ENCODE results near the gene ZCWPW1. TPM values are rescaled to one million over a fixed set of nuclear protein-coding genes. Genes with fewer than 3 reads are reported as not detected.

Gene ZCWPW1
- total RNA-seq, 2 experiments from 2014 or later = 3.9 to 4.0 TPM

DNA sequence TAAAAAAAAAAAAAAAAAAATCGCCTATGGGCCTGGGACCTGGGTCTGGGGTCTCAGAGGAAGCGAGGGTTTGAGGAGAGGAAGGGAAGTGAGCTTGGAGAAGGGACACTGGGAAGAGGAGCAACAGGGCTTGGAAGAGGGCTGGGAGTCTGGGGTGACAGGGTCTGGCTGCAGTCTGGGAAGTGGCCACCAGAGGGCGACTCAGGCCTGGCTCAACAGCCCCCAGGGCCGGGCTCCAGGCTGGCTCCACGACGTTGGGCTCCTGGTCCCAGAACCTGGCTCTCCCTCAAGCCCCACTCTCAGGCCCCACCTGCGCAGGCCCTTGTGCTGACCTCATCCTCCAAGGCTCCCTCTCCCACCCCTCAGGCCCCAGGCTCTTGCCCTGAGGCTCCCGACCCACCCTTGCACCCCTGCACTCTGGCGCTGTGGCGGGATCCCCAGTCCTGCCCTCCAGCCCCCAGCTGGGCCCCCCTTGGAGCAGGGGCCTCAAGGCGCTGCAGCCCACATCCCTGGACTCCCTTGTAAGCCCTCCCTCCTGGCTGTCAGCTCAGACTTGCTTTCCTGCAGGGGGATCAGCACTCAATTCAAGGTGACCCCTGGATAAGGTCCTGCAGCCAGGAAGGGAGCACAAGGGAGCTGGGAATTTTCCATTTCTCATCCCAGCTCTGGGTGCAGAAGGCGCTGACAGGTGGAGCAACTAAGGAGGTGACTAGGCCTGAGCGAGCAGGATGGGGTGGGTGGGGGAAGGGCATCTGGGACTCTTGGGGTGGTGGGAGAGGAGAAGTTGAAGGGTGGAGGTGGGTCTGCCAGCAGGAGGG lies 40.9 kb upstream of the ZCWPW1 start:
- Mint-ChIP-seq H3K27ac (peak overlapping the region; percentile 45), H3K4me3 (no peak overlapping the region), H3K4me1 (ENCODE audit: low read depth) (peaks cover 27% of the 10 kb centered on the region), H3K9me3 (no peaks in the 10 kb centered on the region), H3K36me3 (peaks cover 20% of the 10 kb centered on the region), H3K27me3 (no peaks in the 10 kb centered on the region)
- ChIA-PET POLR2A (interaction anchor here (0.6 to 0.7 kb wide), 3 partner anchors 24 to 358 kb away, joined by 3 to 5 read pairs (median 3); no protein-coding TSS in a partner anchor), CTCF (interaction anchor here (0.6 to 3.3 kb wide), 20 partner anchors 8 to 383 kb away, joined by 3 to 81 read pairs (median 6); partner anchors contain the start of genes FBXO24, LRCH4, NYAP1 and SLC12A9)
- intact Hi-C loops (cut with micrococcal nuclease) = loop anchor here (1.0 to 10.0 kb wide), 3 partner anchors 14 to 385 kb away; partner anchors contain the start of genes NYAP1 and SLC12A9
- DNase-seq = peak; percentile 88

- Mint-ChIP-seq H3K4me3 (no peak overlapping the region), H3K4me1 (ENCODE audit: low read depth) (peaks cover 12% of the 10 kb centered on the region), H3K27me3 (no peaks in the 10 kb centered on the region), H3K36me3 (peaks cover 9% of the 10 kb centered on the region), H3K9me3 (no peaks in the 10 kb centered on the region), H3K27ac (no peak overlapping the region)
- intact Hi-C loops (cut with micrococcal nuclease) = no loop called here
- no peak for DNase-seq
- POLR2A ChIA-PET = no interaction called here
- CTCF ChIA-PET = interaction anchor here (0.6 to 3.2 kb wide), 5 partner anchors 12 to 224 kb away, joined by 3 to 16 read pairs (median 11); partner anchors contain the start of gene TSC22D4
Observed at GRCh38 chr7:100467638-100468373, 39.3 kb upstream of the ZCWPW1 start.

DNA sequence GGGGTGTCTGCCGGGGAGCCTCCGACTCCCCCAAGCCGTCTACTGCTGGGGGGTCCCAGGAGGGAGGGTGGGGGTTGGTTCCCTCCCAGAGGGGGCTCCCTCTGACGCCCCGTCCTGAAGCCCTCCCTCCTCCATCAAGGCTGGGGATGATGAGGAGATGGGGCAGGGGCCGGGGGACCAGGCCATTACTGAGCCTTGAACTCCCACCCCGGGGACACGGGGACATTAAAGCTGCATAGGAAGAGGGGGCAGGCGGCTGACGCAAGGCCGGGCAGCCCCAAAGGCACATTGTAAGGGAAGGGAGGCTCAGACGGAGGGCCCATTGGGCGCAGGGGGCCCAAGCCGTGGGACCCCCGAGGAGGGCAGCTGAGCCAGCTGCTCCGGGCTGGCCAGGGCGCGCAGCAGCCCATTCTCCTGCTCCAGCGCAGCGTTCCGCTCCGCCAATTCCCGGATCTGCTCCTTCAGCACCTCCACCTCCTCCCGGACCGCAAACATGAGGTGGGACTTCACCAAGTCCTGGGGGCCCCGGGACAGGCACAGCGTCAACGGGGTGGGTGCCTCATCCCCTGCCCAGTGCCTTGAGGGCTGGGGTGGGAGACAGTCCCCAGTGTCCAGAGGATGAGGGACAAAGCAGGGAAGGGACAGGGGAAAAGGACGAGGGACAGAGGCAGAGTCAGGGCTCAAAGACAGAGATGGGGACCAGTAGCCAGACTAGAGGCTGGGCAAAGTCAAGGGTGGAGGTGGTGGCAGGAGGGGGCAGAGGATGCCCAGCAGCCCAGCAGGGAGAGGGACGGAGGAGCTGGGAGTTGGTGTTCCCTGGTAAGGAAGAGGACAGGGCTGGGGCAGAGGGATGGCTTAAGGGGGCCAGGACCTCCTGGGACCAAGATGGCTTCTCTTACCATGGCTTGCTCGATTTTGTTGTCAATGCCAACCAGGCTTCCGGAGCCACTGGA lies 38.4 kb upstream of the ZCWPW1 start:
- H3K27me3 Mint-ChIP-seq = no peaks in the 10 kb centered on the region
- H3K27ac Mint-ChIP-seq = no peak overlapping the region
- intact Hi-C loops (cut with micrococcal nuclease) = no loop called here
- ChIA-PET CTCF (interaction anchor here (1.1 to 3.2 kb wide), 2 partner anchors 12 to 93 kb away, joined by 3 to 16 read pairs; no protein-coding TSS in a partner anchor), POLR2A (no interaction called here)
- DNase-seq = no peak
- H3K4me1 Mint-ChIP-seq (ENCODE audit: low read depth) = peaks cover 9% of the 10 kb centered on the region
- no peak overlapping the region for H3K4me3 Mint-ChIP-seq
- no peaks in the 10 kb centered on the region for H3K9me3 Mint-ChIP-seq
- H3K36me3 Mint-ChIP-seq = peaks cover 9% of the 10 kb centered on the region

GRCh38 chr7:100465702-100466311 lies 37.3 kb upstream of the ZCWPW1 start:
- intact Hi-C loops (cut with micrococcal nuclease) = no loop called here
- Mint-ChIP-seq H3K27ac (no peak overlapping the region), H3K27me3 (no peaks in the 10 kb centered on the region), H3K4me3 (no peak overlapping the region), H3K36me3 (peaks cover 7% of the 10 kb centered on the region), H3K4me1 (ENCODE audit: low read depth) (peaks cover 9% of the 10 kb centered on the region), H3K9me3 (no peaks in the 10 kb centered on the region)
- ChIA-PET POLR2A (no interaction called here), CTCF (interaction anchor here (1.0 to 3.2 kb wide), 4 partner anchors 26 to 99 kb away, joined by 3 to 16 read pairs (median 6); partner anchors contain the start of gene AGFG2)
- no peak for DNase-seq

DNA sequence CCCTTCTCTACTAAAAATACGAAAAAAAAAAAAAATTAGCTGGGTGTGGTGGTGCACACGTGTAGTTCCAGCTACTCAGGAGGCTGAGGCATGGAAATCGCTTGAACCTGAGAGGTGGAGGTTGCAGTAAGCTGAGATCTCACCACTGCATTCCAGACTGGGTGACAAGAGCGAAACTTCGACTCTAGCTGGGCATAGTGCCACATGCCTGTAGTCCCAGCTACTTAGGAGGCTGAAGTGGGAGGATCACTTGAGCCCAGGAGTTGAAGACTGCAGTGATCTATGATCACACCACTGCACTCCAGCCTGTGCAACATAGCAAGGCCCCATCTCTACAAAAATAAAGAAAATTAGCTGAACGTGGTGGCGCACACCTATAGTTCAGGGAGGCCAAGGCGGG lies 36.8 kb upstream of the ZCWPW1 start:
- ChIA-PET CTCF (interaction anchor here (1.0 to 3.2 kb wide), 4 partner anchors 26 to 100 kb away, joined by 3 to 16 read pairs (median 6); partner anchors contain the start of gene AGFG2), POLR2A (no interaction called here)
- DNase-seq = no peak
- Mint-ChIP-seq H3K36me3 (peaks cover 7% of the 10 kb centered on the region), H3K27ac (no peak overlapping the region), H3K9me3 (no peaks in the 10 kb centered on the region), H3K4me1 (ENCODE audit: low read depth) (peaks cover 9% of the 10 kb centered on the region), H3K4me3 (no peak overlapping the region), H3K27me3 (no peaks in the 10 kb centered on the region)
- intact Hi-C loops (cut with micrococcal nuclease) = no loop called here

DNA sequence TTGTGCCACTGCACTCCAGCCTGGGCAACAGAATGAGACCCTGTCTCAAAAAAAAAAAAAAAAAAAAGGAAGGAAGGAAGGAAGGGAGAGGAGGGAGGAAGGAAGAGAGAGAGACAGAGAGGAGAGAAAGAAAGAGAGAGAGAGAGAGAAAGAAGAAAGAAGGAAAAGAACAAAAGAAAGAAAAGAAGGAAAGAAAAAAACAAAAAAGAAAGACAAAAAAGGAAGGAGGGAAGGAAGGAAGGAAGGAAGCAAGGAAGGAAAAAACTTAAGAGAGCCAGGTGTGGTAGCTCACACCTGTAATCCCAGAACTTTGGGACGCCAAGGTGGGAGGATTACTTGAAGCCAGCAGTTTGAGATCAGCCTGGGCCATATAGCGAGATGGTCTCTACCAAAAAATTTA lies 36.3 kb upstream of the ZCWPW1 start:
- Mint-ChIP-seq H3K27me3 (no peaks in the 10 kb centered on the region), H3K9me3 (no peaks in the 10 kb centered on the region), H3K4me1 (ENCODE audit: low read depth) (peaks cover 5% of the 10 kb centered on the region), H3K36me3 (peaks cover 7% of the 10 kb centered on the region), H3K4me3 (no peak overlapping the region), H3K27ac (no peak overlapping the region)
- POLR2A ChIA-PET = no interaction called here
- CTCF ChIA-PET = interaction anchor here (1.1 to 3.2 kb wide), 2 partner anchors 74 to 95 kb away, joined by 3 to 16 read pairs; partner anchors contain the start of gene AGFG2
- DNase-seq = no peak
- intact Hi-C loops (cut with micrococcal nuclease) = no loop called here

DNA sequence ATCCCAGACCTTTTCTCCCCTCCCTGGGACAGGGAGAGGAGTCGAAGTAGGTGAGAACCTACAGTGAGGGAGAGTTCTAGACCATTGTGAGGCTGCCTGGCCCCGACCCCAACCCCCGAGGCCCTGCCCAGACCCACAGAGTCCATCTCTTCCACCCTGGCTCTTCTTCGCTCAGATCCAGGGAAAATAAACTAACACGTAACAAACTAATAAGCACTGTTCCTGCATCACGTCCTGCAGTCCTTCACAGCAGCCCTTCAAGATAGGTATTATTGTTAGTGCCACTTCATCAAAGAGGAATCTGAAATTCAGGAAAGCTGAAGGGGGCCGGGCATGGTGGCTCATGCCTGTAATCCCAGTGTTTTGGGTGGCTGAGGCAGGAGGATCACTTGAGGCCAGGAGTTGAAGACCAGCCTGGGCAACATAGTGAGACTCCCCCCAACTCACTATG lies 35.7 kb upstream of the ZCWPW1 start, which contains the start of gene SPACDR:
TSS of gene SPACDR (minus strand) at position 51 of the 451 bp plus-strand sequence. CDS start 235 bp downstream, outside the sequence.
- CTCF ChIA-PET = interaction anchor here (1.8 to 2.0 kb wide), 2 partner anchors 13 to 95 kb away, joined by 5 read pairs; no protein-coding TSS in a partner anchor
- Mint-ChIP-seq H3K36me3 (peaks cover 10% of the 10 kb centered on the region), H3K27ac (no peak within 1 kb of the TSS), H3K4me3 (no peak within 1 kb of the TSS), H3K4me1 (ENCODE audit: low read depth) (peaks cover 4% of the 10 kb centered on the region), H3K27me3 (no peaks in the 10 kb centered on the region), H3K9me3 (no peaks in the 10 kb centered on the region)
- intact Hi-C loops (cut with micrococcal nuclease) = no loop called here
- DNase-seq = no peak
- POLR2A ChIA-PET = no interaction called here

- ChIA-PET CTCF (interaction anchor here (0.6 kb wide), 1 partner anchor 71 kb away, joined by 3 read pairs; no protein-coding TSS in a partner anchor), POLR2A (no interaction called here)
- no peaks in the 10 kb centered on the region for H3K9me3 Mint-ChIP-seq
- DNase-seq = no peak
- no peak overlapping the region for H3K4me3 Mint-ChIP-seq
- peaks cover 3% of the 10 kb centered on the region for H3K36me3 Mint-ChIP-seq
- H3K4me1 Mint-ChIP-seq (ENCODE audit: low read depth) = peaks cover 16% of the 10 kb centered on the region
- H3K27me3 Mint-ChIP-seq = no peaks in the 10 kb centered on the region
- no peak overlapping the region for H3K27ac Mint-ChIP-seq
- intact Hi-C loops (cut with micrococcal nuclease) = no loop called here
Observed at GRCh38 chr7:100457033-100457432, 28.5 kb upstream of the ZCWPW1 start.

- ChIA-PET CTCF (interaction anchor here (0.6 to 2.3 kb wide), 2 partner anchors 13 to 71 kb away, joined by 3 to 10 read pairs; no protein-coding TSS in a partner anchor), POLR2A (no interaction called here)
- Mint-ChIP-seq H3K4me1 (ENCODE audit: low read depth) (peaks cover 16% of the 10 kb centered on the region), H3K27me3 (no peaks in the 10 kb centered on the region), H3K36me3 (peaks cover 3% of the 10 kb centered on the region), H3K27ac (no peak overlapping the region), H3K4me3 (no peak overlapping the region), H3K9me3 (no peaks in the 10 kb centered on the region)
- no peak for DNase-seq
- intact Hi-C loops (cut with micrococcal nuclease) = no loop called here
Observed at GRCh38 chr7:100456562-100456961, 28.1 kb upstream of the ZCWPW1 start.

DNA sequence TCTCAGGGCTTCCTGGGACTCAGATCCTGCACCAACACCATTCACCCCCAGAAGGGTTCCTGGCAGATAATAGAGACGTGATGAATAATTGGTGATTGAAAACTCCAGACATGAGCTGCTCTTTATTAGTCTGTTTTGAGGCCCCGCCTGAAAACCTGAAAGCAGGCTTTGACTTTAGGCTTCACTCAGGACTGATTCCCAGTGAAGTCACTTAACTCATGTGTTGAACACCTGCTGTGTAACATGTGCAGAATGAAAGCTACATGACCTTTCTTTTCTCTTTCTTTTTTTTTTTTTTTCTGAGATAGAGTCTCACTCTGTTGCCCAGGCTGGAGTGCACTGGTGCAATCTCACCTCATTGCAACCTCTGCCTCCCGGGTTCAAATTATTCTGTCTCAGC lies 26.7 kb upstream of the ZCWPW1 start:
- H3K4me1 Mint-ChIP-seq (ENCODE audit: low read depth) = peaks cover 19% of the 10 kb centered on the region
- H3K27me3 Mint-ChIP-seq = no peaks in the 10 kb centered on the region
- ChIA-PET CTCF (interaction anchor here (0.7 to 2.3 kb wide), 6 partner anchors 10 to 114 kb away, joined by 3 to 10 read pairs (median 4); no protein-coding TSS in a partner anchor), POLR2A (interaction anchor here (0.6 to 1.2 kb wide), 2 partner anchors 9 to 128 kb away, joined by 3 read pairs; no protein-coding TSS in a partner anchor)
- DNase-seq = no peak
- intact Hi-C loops (cut with micrococcal nuclease) = no loop called here
- no peaks in the 10 kb centered on the region for H3K9me3 Mint-ChIP-seq
- H3K27ac Mint-ChIP-seq = no peak overlapping the region
- no peak overlapping the region for H3K4me3 Mint-ChIP-seq
- H3K36me3 Mint-ChIP-seq = peaks cover 3% of the 10 kb centered on the region
